ENCODE results near the gene ASTN2.

ASTN2 gene

DNA sequence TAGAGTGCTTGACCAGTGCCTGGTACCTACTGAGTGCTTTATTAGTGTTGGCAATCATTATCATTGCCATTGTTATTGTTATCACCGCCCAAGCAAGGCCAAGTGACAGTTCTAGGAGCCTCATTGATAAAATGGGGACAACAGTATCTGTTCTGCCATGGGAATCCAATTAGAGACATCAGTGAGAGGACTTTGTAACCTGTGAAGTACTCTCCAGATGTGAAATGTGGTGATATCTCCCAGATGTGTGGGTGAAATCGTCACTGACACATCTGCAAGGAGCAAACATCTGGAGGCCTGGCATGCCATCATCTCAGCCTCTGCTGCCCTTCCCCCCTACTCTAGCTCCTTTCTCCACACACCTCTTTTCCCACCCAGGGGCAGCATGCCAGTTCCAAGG is 1000.5 kb downstream of the ASTN2 start:
- Histone ChIP-seq H3K4me3 (IDR thresholded peaks at IDR 0.05; ENCODE audit: insufficient read depth, low read depth, low read length) (no peak overlapping the region), H3K9ac (no peak overlapping the region), H4K20me1 (ENCODE audit: insufficient read depth) (no peaks in the 10 kb centered on the region), H3K36me3 (ENCODE audit: insufficient read depth) (no peaks in the 10 kb centered on the region), H2AFZ (ENCODE audit: low read depth) (no peak overlapping the region), H3K27ac (no peak overlapping the region), H3K4me1 (ENCODE audit: low read depth, poor library complexity, severe bottlenecking) (no peaks in the 10 kb centered on the region), H3K27me3 (ENCODE audit: insufficient read depth, low read depth) (no peaks in the 10 kb centered on the region), H3K4me2 (no peak overlapping the region), H3K79me2 (ENCODE audit: insufficient read depth, low read depth) (no peaks in the 10 kb centered on the region)
- TF ChIP-seq, protein P1, sequence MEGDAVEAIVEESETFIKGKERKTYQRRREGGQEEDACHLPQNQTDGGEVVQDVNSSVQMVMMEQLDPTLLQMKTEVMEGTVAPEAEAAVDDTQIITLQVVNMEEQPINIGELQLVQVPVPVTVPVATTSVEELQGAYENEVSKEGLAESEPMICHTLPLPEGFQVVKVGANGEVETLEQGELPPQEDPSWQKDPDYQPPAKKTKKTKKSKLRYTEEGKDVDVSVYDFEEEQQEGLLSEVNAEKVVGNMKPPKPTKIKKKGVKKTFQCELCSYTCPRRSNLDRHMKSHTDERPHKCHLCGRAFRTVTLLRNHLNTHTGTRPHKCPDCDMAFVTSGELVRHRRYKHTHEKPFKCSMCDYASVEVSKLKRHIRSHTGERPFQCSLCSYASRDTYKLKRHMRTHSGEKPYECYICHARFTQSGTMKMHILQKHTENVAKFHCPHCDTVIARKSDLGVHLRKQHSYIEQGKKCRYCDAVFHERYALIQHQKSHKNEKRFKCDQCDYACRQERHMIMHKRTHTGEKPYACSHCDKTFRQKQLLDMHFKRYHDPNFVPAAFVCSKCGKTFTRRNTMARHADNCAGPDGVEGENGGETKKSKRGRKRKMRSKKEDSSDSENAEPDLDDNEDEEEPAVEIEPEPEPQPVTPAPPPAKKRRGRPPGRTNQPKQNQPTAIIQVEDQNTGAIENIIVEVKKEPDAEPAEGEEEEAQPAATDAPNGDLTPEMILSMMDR (conservative IDR thresholded peaks at IDR 0.05; ENCODE audit: low read depth, low read length): no peak

DNA sequence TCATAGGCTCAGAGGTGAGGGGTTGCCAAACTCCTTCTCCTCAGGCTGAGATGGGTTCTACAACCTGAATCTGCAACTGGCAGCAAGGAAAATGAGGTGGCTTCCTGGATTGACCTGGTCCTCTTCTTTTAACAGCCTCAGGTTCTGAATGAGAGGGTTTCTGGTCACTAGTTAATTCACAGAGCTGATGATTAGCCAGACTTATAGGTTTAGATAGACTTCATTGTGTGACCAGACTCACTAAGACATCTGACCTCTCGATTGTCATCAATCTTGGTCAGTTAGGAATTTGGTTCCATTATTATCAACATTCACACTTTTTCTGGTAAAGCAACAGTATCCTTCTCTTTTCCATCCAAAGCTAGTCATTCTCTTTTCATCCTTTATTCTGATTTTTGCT is 1003.4 kb downstream of the ASTN2 start:
- Histone ChIP-seq H3K36me3 (ENCODE audit: insufficient read depth) (no peaks in the 10 kb centered on the region), H3K79me2 (ENCODE audit: insufficient read depth, low read depth) (no peaks in the 10 kb centered on the region), H3K4me2 (no peak overlapping the region), H3K4me3 (IDR thresholded peaks at IDR 0.05; ENCODE audit: insufficient read depth, low read depth, low read length) (no peak overlapping the region), H3K27me3 (ENCODE audit: insufficient read depth, low read depth) (no peaks in the 10 kb centered on the region), H3K9ac (no peak overlapping the region), H3K4me1 (ENCODE audit: low read depth, poor library complexity, severe bottlenecking) (no peaks in the 10 kb centered on the region), H3K27ac (no peak overlapping the region), H4K20me1 (ENCODE audit: insufficient read depth) (no peaks in the 10 kb centered on the region), H2AFZ (ENCODE audit: low read depth) (no peak overlapping the region)
- TF ChIP-seq, protein P1 (conservative IDR thresholded peaks at IDR 0.05; ENCODE audit: low read depth, low read length): no peak

DNA sequence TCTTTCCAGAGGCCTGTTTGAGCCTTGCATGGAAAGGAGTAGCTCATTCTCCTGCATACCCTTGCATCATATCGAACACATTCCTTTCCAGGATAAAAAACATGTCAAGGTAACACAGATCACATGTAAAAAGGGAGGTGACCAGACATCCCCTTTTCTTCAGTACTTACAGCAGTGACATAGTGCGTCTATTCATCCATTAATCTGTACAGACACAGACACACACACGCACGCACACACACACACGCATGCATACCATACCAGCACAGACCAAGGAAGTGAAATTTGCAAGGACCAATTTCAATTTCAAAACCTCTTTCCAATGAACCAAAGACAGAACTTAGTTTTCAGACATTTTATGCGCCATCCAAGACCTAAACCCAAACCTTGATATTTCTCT is 1005.2 kb downstream of the ASTN2 start:
- H3K36me3 ChIP-seq (ENCODE audit: insufficient read depth): no peaks in the 10 kb centered on the region
- H3K4me3 ChIP-seq (IDR thresholded peaks at IDR 0.05; ENCODE audit: insufficient read depth, low read depth, low read length): no peak overlapping the region
- H3K9ac ChIP-seq: no peak overlapping the region
- no peaks in the 10 kb centered on the region for H3K79me2 ChIP-seq (ENCODE audit: insufficient read depth, low read depth)
- H3K4me1 ChIP-seq (ENCODE audit: low read depth, poor library complexity, severe bottlenecking): no peaks in the 10 kb centered on the region
- TF ChIP-seq, protein P1 (conservative IDR thresholded peaks at IDR 0.05; ENCODE audit: low read depth, low read length): no peak
- H3K4me2 ChIP-seq: no peak overlapping the region
- H3K27me3 ChIP-seq (ENCODE audit: insufficient read depth, low read depth): no peaks in the 10 kb centered on the region
- no peak overlapping the region for H3K27ac ChIP-seq
- no peaks in the 10 kb centered on the region for H4K20me1 ChIP-seq (ENCODE audit: insufficient read depth)
- H2AFZ ChIP-seq (ENCODE audit: low read depth): no peak overlapping the region

DNA sequence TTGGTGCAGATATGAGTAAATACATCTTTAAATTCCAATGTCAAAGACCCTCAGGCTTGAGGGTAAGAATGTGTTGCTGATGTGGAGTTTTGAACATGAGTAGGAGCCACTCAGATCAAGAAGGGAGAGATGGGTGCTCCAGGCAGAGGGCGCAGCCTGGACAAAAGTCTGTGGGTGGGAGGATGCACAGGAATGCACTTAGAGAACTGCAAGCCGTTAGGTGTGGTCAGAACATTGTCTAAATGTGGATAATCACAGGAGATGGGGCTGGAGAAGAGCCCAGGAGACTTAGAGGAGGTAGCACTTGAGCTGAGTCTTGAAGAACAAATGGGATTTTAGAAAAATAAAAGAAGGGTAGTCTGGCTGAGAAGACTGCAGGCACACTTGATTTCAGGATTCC is 1005.7 kb downstream of the ASTN2 start:
- TF ChIP-seq, protein P1 (conservative IDR thresholded peaks at IDR 0.05; ENCODE audit: low read depth, low read length): no peak
- no peak overlapping the region for H2AFZ ChIP-seq (ENCODE audit: low read depth)
- no peaks in the 10 kb centered on the region for H3K27me3 ChIP-seq (ENCODE audit: insufficient read depth, low read depth)
- H4K20me1 ChIP-seq (ENCODE audit: insufficient read depth): no peaks in the 10 kb centered on the region
- no peak overlapping the region for H3K27ac ChIP-seq
- H3K79me2 ChIP-seq (ENCODE audit: insufficient read depth, low read depth): no peaks in the 10 kb centered on the region
- H3K4me2 ChIP-seq: no peak overlapping the region
- no peaks in the 10 kb centered on the region for H3K36me3 ChIP-seq (ENCODE audit: insufficient read depth)
- no peak overlapping the region for H3K4me3 ChIP-seq (IDR thresholded peaks at IDR 0.05; ENCODE audit: insufficient read depth, low read depth, low read length)
- no peaks in the 10 kb centered on the region for H3K4me1 ChIP-seq (ENCODE audit: low read depth, poor library complexity, severe bottlenecking)
- H3K9ac ChIP-seq: no peak overlapping the region
